ENCODE measurements around the gene PI4K2A.

Gene PI4K2A

DNA sequence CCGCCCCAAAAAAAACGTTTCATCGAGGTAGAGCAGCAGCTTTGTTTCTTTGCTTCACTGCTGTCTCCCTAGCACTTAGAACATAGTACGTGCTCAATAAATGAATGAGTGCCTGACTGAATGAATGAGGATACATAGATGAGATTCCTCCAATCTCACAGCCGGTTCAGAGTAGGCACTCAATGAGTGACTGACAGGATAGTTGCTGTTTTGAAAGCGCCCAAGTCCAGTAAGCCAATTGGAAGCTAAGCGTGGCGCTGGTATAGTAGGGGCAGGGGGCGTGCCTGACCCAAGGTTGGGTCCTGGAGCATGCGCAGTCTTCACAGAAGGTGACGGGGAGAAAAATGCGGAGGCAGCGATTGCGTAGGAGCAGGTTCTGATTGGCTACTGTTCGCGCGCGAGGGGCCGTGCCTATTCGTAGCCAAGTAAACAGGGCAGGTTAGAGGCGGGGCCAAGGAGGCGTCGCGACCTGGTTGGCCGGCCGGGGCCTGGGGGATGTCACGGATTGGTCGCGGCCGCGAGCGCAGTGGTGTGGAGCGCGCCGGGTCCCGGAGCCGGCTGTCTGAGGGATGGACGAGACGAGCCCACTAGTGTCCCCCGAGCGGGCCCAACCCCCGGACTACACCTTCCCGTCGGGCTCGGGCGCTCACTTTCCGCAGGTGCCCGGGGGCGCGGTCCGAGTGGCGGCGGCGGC, at the start of gene PI4K2A:
PI4K2A (plus strand) TSS at position 498 of the 694 bp plus-strand sequence; CDS start at position 570, 72 bp downstream.
- DNase-seq (ENCODE audit: low read depth in 1 of 2, low spot score in 1 of 2), result peak; percentile 95 to 97

DNA sequence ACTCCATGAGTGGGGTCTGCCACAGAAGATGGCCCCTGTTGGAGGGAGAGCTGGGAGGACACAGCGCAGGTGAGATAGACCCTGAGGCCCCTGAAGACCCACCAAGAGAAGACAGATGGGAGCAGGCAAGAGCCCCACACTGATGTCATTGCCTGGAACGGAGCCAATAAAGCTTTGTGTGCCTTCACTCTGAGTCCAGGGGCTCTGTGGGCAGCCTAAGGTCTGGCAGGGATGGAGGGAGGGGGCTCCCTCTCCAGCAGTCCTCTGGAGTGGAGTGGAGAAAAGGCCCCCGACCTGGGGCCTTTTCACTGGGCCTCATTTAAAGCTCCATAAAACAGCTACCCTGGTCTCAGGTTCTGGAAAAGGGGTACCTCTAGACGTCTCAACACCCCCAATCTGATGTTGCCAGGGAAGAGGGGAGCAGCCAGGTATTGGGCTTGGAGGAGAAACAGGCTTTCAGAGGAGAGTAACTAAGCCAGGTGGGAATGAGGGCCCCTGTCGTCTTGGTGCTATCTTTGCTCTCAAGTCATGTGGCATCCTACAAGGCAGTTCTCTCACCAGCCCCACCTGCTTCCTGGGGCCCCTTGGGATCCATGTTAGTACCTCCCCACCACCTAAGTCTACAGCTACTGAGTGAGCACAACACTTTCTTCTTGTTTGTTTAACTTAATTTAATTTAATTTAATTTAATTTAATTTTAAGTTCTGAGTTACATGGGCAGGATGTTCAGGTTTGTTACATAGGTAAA, 49.5 kb upstream of the PI4K2A start:
- no peak for DNase-seq (ENCODE audit: low read depth in 1 of 2, low spot score in 1 of 2)

- DNase-seq (ENCODE audit: low read depth in 1 of 2, low spot score in 1 of 2), result no peak
Measured at GRCh38 chr10:97593421-97593820, 47.0 kb upstream of the PI4K2A start.

DNA sequence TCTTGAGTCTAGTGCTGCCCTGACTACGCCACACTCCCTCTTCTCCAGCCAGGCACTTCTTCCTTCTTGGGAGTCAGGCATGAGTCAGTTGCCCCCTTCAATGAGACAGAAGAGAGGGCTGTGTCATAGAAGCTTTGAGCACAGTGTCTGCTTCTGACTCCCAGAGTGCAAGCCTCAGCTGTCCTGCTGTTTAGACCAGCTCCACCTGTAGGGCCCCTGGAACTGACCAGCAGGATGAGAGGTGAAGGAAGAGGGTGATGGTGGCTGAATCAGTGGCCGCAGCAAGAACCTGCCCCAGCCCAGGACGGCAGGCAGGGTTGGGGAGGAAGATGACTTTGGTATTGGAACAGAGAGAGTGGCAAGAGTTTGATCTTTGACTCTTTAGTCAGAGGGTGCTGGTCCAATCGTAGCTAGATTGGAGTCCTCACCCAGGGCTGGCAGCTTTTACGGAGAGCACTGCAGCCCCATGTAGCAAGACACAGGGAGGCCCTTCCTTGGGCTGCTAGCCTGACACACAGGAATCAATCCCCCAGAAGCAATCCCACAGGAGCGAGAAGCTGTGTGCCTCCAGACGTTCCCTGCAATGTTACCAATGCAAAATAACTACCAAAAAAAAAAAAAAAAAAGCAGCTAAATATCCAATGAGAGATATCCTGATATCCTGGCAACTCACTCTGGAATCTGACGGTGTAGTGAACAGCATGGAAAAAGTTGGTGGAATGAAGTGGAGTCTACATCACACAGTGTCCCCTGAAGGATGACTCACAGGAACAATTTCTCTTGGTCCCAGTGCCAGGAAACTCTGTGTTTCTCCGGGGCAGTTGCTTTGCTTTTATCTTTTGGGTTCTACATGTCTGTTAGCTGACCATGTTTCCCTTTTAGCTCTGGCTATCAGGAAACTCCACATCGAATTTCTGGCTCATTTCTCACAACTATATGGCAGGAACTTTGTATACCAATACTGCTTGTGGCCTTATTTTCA, 44.1 kb upstream of the PI4K2A start:
- no peak for DNase-seq (ENCODE audit: low read depth in 1 of 2, low spot score in 1 of 2)

- no peak for DNase-seq (ENCODE audit: low read depth in 1 of 2, low spot score in 1 of 2)
Measured at GRCh38 chr10:97597778-97598177, 42.7 kb upstream of the PI4K2A start.

- DNase-seq (ENCODE audit: low read depth in 1 of 2, low spot score in 1 of 2), result no peak
Measured at GRCh38 chr10:97598407-97599271, 41.8 kb upstream of the PI4K2A start.

DNA sequence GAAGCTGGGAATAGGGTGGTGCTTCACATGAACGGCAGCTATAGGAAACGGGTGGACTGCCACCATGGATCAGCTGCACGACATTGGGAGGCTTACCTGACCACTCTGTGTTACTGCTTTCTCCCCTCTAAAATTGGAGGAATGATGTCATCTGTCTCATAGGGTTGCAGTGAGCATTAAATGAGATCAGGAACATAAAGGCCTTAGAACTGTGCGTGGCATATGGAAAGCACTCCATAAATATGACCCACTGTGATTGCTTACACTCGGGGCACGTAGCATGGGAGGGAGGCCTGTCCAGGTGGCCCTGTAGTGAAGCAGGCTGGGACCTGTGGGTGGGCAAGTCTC, 41.2 kb upstream of the PI4K2A start:
- no peak for DNase-seq (ENCODE audit: low read depth in 1 of 2, low spot score in 1 of 2)

GRCh38 chr10:97600616-97601015, 39.9 kb upstream of the PI4K2A start:
- no peak for DNase-seq (ENCODE audit: low read depth in 1 of 2, low spot score in 1 of 2)

DNA sequence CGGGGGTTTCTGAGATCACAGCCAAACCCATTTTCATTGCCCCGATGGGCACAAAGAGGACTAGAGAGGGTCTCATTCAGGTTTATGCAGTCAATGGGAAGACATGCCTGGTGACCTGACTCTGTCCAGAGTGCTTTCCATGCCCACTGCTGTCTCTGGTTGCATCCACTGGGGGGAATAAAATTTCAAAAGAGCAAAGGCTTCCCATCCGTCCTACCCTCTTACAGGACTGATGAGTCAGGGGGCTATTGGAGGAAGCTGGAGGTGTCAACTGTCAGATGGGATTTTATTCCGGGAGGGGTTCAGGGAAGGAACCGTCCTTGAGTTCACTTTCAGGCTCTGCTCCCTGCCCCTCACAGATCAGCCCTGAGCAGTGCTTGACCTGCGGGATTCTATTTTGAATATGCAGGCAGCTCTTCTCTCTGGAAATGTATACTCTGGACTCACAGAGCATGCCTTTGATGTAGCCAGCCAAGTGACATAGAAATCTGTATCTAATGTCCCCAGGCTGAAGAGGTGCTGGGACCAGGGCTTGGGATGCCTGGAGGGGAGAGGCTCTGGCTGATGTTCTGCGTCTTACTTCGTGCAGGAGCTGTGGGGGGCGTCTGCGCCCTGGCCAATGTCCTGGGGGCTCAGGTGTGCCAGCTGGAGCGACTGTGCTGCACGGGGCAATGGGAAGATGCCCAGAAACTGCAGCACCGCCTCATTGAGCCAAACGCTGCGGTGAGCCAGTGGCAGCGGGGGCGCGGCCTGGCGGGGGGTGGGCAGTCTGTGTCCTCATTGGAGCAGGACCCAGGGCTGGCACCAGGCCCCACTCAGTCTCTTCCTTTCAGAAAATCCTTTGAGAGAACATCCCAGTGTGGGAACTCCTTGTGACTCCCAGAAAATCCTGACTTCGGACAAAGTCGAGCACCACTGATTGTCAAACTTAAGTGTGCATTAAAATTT, 38.9 kb upstream of the PI4K2A start:
- no peak for DNase-seq (ENCODE audit: low read depth in 1 of 2, low spot score in 1 of 2)

DNA sequence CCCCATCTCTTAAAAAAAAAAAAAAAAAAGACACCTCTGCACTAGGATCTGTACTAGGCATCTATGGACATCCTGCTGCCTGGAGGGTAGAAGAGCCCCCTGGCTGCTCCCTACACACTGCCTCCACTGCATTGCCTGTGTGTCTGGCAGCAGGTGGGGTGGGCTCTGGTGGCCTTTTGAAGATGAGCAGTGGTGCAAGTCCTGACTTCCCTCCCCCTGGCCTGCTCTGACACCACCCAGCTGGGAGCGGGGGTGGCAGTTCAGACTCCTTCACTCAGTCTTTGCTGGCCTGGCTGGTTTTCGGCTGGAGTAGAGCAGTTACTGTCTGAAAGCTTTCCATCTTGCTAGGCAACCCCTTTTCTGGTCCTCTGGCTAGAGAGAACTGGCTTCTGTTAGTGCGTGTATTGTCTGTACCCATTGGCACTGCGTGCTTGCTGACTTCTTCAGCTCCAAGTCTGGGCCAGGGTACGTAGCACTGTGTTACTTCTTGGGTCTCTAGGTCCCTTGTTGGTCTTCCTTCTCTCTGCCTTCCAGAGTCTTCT, 33.3 kb upstream of the PI4K2A start:
- DNase-seq (ENCODE audit: low read depth in 1 of 2, low spot score in 1 of 2), result no peak

DNA sequence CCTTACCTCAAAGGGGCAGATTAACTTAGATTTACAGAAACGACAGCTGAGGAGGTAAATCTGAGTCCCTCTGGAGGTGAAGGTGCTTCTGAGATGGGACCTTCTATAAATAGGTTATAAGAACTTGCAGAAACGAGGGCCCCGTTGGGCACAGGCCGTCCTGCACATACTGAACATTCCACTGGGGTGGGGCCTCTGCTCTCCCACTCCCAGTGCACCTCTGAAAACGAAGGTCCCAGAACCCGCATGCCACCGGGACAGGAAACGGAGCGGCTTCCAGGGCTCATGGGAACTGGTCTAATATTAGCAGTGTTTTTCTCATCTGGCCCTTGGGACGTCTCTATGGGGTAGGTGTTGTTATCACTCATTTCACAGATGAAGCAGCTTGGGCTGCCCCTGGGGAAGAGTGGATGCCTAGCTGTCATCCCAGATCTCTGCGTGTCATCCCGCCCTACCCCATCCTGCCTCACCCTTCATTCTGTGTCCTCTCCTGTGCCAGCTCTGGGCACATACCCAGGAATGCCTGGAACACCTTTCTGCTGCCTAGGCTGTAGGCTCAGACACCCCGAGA, 31.4 kb upstream of the PI4K2A start:
- no peak for DNase-seq (ENCODE audit: low read depth in 1 of 2, low spot score in 1 of 2)

GRCh38 chr10:97611473-97611872, 29.0 kb upstream of the PI4K2A start:
- DNase-seq (ENCODE audit: low read depth in 1 of 2, low spot score in 1 of 2), result no peak

- DNase-seq (ENCODE audit: low read depth in 1 of 2, low spot score in 1 of 2), result no peak
Measured at GRCh38 chr10:97612386-97612785, 28.1 kb upstream of the PI4K2A start.

DNA sequence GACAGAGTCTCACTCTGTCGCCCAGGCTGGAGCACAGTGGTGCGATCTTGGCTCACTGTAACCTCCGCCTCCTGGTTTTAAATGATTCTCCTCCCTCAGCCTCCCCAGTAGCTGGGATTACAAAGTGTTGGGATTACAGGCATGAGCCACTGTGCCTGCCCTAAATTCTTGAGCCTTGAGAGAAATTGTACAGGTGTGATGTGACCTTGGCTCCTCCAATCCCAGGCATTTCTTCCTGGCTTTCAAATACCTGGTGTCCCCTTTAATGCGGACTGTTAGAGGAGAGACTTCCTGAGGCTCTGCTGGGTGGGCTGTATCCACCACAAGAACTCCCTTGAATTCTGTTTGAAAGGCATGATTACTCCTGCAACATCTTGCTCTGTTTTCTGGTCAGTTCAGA, 22.2 kb upstream of the PI4K2A start:
- DNase-seq (ENCODE audit: low read depth in 1 of 2, low spot score in 1 of 2), result no peak

- DNase-seq (ENCODE audit: low read depth in 1 of 2, low spot score in 1 of 2), result no peak
Measured at GRCh38 chr10:97618733-97619132, 21.7 kb upstream of the PI4K2A start.

- no peak for DNase-seq (ENCODE audit: low read depth in 1 of 2, low spot score in 1 of 2)
Measured at GRCh38 chr10:97623277-97623676, 17.2 kb upstream of the PI4K2A start.

GRCh38 chr10:97627731-97628130, 12.7 kb upstream of the PI4K2A start:
- DNase-seq (ENCODE audit: low read depth in 1 of 2, low spot score in 1 of 2), result no peak

DNA sequence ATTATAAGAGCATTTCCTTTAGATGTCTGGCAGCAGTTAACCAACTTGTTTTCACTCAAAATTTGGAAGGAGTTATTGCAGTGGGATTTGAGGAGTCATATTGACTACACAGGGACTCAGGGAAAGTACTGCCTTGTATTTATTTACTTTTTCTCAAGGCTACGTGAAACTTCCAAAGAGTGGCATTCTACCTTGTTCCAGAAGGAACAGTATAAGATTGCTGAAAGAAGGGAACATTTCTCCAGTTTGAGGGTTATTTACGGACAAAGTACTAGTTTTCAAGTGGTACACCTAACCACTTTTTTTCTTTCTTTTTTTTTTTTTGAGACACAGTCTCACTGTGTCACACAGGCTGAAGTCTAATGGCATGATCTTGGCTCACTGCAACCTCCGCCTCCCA, 12.2 kb upstream of the PI4K2A start:
- DNase-seq (ENCODE audit: low read depth in 1 of 2, low spot score in 1 of 2), result no peak

GRCh38 chr10:97629289-97629688, 11.2 kb upstream of the PI4K2A start:
- no peak for DNase-seq (ENCODE audit: low read depth in 1 of 2, low spot score in 1 of 2)

Measured in activated T-helper 1 cell treated with anti-CD3 and anti-CD28 coated beads, Interleukin-2, amount 50 U/mL, for 16 hours (primary cell).